Measurements from ENCODE around the gene GPR132. TPM values are rescaled to one million over a fixed set of nuclear protein-coding genes. Genes with fewer than 3 reads are reported as not detected.

The GPR132 gene
- total and polyA plus RNA-seq, 2 donors: 5.9 to 7.4 TPM

DNA sequence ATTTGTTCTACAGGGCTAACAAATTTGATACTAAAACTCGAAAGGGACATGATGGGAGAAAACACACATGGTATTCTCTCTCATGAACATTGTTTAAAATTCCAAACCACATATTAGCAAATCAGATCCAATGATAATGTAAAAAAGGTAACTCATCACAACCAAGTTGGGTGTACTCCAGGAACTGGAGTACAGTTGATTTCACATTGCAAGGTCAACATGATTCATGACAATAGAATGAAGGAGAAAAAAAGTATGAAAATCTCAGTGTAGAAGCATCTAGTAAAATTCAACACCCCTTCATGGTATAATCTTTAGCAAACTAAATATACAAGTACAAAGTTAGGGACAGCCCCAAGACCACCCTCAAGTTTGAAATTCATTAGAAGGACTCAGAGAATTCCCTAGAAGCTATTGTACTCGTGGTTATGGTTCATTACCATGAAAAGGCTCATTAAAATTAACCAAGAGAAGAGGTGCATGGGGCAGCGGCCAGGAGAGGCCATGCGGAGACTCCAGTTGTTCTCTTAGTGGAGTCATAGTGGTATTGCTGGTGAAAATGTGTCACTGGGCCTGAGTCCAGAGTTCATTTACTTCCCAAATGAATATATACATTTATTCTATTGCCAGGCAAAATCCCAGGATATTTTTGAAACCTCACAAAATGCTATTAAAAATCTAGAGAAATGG, 41.3 kb downstream of the GPR132 start:
- WGBS: 84% methylated on average over 4 of the region's 4 CpGs
- DNase-seq (ENCODE audit: low read depth in 6 of 9, low spot score in 9 of 9): no peak
- peaks cover 0 to 6% of the 10 kb centered on the region in 2 donors for H3K36me3 ChIP-seq (ENCODE audit: control insufficient read depth in 2 of 2, insufficient read depth in 2 of 2, low read length in 1 of 2)
- H3K27ac ChIP-seq (ENCODE audit: low read depth in 1 of 2, low read length in 1 of 2): no peak overlapping the region
- H3K4me3 ChIP-seq (ENCODE audit: low read length in 2 of 2): no peak overlapping the region
- no peaks in the 10 kb centered on the region for H3K9me3 ChIP-seq (ENCODE audit: control insufficient read depth in 2 of 2, insufficient read depth in 1 of 2, low read length in 1 of 2)
- H3K4me1 ChIP-seq (ENCODE audit: control insufficient read depth in 2 of 2, insufficient read depth in 2 of 2, low read length in 2 of 2): peaks cover 18 to 20% of the 10 kb centered on the region in 2 donors
- H3K27me3 ChIP-seq (ENCODE audit: control insufficient read depth in 2 of 2, insufficient read depth in 1 of 2, low read length in 1 of 2): no peaks in the 10 kb centered on the region

DNA sequence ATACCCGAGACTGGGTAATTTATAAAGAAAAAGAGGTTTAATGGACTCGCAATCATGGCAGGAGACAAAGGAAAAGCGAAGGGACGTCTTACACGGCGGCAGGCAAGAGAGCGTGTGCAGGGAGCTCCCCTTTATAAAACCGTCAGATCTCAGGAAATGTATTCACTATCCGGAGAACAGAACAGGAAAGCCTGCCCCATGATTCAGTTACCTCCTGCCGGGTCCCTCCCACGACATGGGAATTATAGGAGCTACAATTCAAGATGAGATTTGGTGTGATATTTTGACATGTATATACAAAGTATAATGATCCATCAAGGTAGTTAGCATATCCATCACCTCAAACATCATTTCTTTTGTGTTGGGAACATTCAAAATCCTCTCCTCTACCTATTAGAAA, 42.1 kb downstream of the GPR132 start:
- no peak for DNase-seq (ENCODE audit: low read depth in 6 of 9, low spot score in 9 of 9)
- WGBS: 80% methylated on average over 11 of the region's 11 CpGs
- no peaks in the 10 kb centered on the region for H3K27me3 ChIP-seq (ENCODE audit: control insufficient read depth in 2 of 2, insufficient read depth in 1 of 2, low read length in 1 of 2)
- H3K27ac ChIP-seq (ENCODE audit: low read depth in 1 of 2, low read length in 1 of 2): no peak overlapping the region
- H3K9me3 ChIP-seq (ENCODE audit: control insufficient read depth in 2 of 2, insufficient read depth in 1 of 2, low read length in 1 of 2): no peaks in the 10 kb centered on the region
- peaks cover 19 to 27% of the 10 kb centered on the region in 2 donors for H3K4me1 ChIP-seq (ENCODE audit: control insufficient read depth in 2 of 2, insufficient read depth in 2 of 2, low read length in 2 of 2)
- H3K4me3 ChIP-seq (ENCODE audit: low read length in 2 of 2): no peak overlapping the region
- peaks cover 3 to 11% of the 10 kb centered on the region in 2 donors for H3K36me3 ChIP-seq (ENCODE audit: control insufficient read depth in 2 of 2, insufficient read depth in 2 of 2, low read length in 1 of 2)

DNA sequence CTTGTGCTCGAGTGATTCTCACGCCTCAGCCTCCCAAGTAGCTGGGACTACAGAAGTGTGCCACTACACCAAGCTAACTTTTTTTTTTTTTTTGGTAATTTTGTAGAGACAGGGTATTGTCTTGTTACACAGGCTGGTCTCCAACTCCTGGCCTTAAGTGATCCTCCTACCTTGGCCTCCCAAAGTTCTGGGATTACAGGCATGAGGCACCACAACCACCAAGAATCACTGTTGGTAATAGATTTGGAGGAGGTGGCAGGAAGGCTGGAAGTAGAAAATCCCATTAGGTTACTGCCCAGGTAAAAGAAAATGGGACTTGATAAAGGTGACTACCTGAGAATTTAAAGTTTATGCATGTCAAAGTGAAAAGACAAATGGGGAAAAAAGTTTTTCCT, 43.0 kb downstream of the GPR132 start:
- Histone ChIP-seq H3K36me3 (ENCODE audit: control insufficient read depth in 2 of 2, insufficient read depth in 2 of 2, low read length in 1 of 2) (peaks cover 3 to 15% of the 10 kb centered on the region in 2 donors), H3K27me3 (ENCODE audit: control insufficient read depth in 2 of 2, insufficient read depth in 1 of 2, low read length in 1 of 2) (no peaks in the 10 kb centered on the region), H3K9me3 (ENCODE audit: control insufficient read depth in 2 of 2, insufficient read depth in 1 of 2, low read length in 1 of 2) (no peaks in the 10 kb centered on the region), H3K4me1 (ENCODE audit: control insufficient read depth in 2 of 2, insufficient read depth in 2 of 2, low read length in 2 of 2) (peaks cover 19 to 31% of the 10 kb centered on the region in 2 donors), H3K4me3 (ENCODE audit: low read length in 2 of 2) (no peak overlapping the region), H3K27ac (ENCODE audit: low read depth in 1 of 2, low read length in 1 of 2) (no peak overlapping the region)
- no peak for DNase-seq (ENCODE audit: low read depth in 6 of 9, low spot score in 9 of 9)
- WGBS: 91% methylated on average over 2 of the region's 2 CpGs

DNA sequence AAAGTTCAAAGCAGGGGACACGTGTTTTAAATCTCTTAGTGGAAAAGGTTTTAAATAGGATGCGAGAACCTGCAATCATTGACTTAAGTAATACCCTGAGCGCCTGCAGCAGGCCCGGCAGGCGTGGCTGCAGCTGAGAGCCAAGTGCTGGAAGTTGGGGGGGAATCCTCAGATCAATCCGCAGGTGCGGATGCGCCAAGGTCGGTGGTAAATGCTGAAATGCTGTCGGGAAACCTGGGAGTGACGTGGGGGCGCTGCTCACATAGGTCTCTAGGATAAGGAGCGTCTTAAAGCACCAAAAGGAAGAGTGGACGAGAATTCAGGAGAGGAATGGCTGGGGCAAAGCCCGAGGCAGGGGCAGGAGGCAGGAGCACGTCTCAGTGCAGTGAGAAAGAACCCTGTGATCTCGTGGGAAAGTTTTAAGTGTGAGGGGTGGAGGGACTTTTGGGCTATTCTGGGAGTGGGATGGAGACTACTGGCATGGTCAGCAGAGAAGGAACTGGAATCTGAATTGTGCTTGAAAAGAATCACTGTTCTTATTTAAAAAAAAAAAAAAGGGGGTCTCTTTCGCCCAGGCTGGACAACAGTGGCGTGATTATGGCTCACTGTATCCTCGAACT, 43.5 kb downstream of the GPR132 start:
- Histone ChIP-seq H3K4me3 (ENCODE audit: low read length in 2 of 2) (peak overlapping the region; percentile 58 to 80), H3K9me3 (ENCODE audit: control insufficient read depth in 2 of 2, insufficient read depth in 1 of 2, low read length in 1 of 2) (no peaks in the 10 kb centered on the region), H3K4me1 (ENCODE audit: control insufficient read depth in 2 of 2, insufficient read depth in 2 of 2, low read length in 2 of 2) (peaks cover 23 to 36% of the 10 kb centered on the region in 2 donors), H3K36me3 (ENCODE audit: control insufficient read depth in 2 of 2, insufficient read depth in 2 of 2, low read length in 1 of 2) (peaks cover 3 to 15% of the 10 kb centered on the region in 2 donors), H3K27ac (ENCODE audit: low read depth in 1 of 2, low read length in 1 of 2) (peak overlapping the region; percentile 84 to 88), H3K27me3 (ENCODE audit: control insufficient read depth in 2 of 2, insufficient read depth in 1 of 2, low read length in 1 of 2) (no peaks in the 10 kb centered on the region)
- DNase-seq (ENCODE audit: low read depth in 6 of 9, low spot score in 9 of 9): peak in 4 of 9 donors; percentile 30 to 51 (median 38)
- WGBS: 13% methylated on average over 20 of the region's 20 CpGs

DNA sequence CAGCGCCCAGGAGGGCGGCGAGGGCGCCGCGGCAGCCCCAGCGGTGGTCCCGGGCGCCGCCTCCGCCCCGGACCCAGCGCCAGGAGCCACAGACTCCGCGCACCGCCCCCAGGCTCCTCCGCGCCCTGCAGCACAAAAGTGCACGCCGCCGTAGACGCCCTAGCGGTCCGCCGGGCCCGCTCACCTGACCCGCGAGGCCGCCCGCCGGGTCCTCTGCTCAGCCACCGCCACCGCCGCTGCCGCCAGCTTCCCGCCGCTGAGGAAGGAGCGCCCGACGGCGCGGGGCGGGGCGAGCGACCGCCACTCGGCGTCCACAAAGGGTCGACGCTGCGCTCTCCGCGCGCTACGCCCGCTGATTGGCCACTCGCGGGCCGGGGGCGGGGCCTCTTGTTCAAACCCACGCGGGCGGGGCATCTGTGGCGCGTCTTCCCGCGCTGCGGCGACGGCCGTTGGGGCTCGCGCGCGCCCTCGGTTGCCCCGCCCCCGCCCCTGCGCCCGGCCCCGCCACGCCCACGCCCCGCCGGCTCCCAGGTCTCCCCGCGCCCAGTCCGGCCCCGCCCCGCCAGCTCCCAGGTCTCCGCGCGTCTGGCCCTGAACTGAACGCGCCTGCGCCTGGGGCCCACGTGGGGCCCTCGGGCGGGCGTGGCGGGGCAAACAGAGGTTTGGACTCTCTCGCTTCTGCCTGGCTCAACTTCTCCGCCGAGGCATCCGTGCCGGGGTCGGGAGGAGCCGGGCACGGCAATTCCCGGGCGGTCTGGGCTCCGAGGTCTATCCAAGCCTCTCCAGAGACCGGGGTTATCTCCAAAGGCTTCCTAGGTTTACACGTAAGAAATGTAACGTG, 44.2 kb downstream of the GPR132 start, which contains the start of gene CDCA4:
Gene CDCA4 (minus strand): TSS at position 269 of the 841 bp plus-strand sequence. CDS start 9,154 bp downstream, outside the sequence.
- Histone ChIP-seq H3K4me1 (ENCODE audit: control insufficient read depth in 2 of 2, insufficient read depth in 2 of 2, low read length in 2 of 2) (peaks cover 27 to 44% of the 10 kb centered on the region in 2 donors), H3K36me3 (ENCODE audit: control insufficient read depth in 2 of 2, insufficient read depth in 2 of 2, low read length in 1 of 2) (peaks cover 3 to 23% of the 10 kb centered on the region in 2 donors), H3K9me3 (ENCODE audit: control insufficient read depth in 2 of 2, insufficient read depth in 1 of 2, low read length in 1 of 2) (no peaks in the 10 kb centered on the region), H3K27me3 (ENCODE audit: control insufficient read depth in 2 of 2, insufficient read depth in 1 of 2, low read length in 1 of 2) (no peaks in the 10 kb centered on the region), H3K27ac (ENCODE audit: low read depth in 1 of 2, low read length in 1 of 2) (peak within 1 kb of the TSS; percentile 85 to 88), H3K4me3 (ENCODE audit: low read length in 2 of 2) (peak within 1 kb of the TSS; percentile 80 to 91)
- WGBS: under 1% methylated on average over 115 of the region's 115 CpGs
- peak; percentile 82 to 98 (median 97) for DNase-seq (ENCODE audit: low read depth in 6 of 9, low spot score in 9 of 9)

DNA sequence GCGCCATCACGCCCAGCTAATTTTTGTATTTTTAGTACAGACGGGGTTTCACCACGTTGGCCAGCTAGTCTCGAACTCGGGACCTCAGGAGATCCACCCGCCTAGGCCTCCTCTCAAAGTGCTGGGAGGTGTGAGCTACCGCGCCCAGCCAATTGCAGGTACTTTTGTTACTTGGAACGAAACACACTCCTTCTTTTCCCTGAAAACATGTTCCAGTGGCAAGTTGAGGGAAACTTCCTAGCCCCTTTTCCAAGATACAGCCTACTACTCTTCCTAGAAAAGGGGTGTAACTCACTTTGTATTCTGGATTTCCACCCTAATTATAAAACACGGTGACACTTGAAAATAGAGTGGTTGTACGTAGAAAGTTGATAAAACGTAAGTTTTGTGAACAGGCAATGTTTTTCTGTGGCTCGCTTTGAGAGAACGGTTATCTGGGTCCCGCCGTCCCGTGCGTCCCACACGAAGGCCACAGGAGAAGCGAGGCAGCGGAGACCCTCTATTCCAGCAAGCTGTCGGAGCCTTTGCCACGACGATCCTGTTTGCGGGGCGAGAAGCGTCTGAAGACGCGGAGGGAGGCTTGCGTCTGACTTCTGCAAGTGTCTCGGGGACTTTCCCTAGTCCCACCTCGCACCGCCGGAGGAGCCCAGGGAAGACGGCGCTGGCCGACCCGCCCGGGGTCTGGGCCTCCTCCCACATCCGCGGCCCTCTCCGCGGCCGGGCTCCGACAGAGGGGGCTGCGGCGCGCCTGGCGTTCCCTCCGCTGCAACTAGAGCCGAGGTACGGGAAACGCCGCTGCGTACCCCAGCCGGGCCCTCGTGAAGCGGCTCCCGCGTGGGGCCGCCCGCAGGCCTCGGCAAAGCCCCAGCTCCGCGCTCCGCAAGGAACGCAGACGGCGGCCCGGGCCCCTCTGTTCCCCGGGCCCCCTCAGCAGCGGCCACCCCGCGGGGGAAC, 45.1 kb downstream of the GPR132 start:
- WGBS: 7% methylated on average over 75 of the region's 75 CpGs
- DNase-seq (ENCODE audit: low read depth in 6 of 9, low spot score in 9 of 9): peak in 7 of 9 donors; percentile 30 to 77 (median 45)

DNA sequence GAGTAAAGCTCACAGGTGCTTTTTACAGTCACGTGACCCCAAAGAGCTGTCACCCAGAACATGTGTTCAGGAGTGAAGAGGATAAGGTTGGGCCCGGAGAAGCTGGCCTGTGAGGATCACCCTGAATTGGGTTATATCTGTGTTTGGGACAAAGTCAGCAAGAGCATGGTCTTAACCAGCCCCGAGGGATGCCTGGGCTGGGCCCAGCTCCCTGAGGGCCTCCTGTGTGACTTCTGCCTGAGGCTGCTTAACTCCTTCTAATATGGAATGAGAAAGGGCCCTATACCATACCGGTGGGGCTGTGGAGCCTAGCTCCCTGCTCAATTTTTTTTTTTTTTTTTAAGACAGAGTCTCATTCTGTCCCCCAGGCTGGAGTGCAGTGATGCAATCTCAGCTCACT, 46.8 kb downstream of the GPR132 start:
- Histone ChIP-seq H3K4me1 (ENCODE audit: control insufficient read depth in 2 of 2, insufficient read depth in 2 of 2, low read length in 2 of 2) (peaks cover 36 to 64% of the 10 kb centered on the region in 2 donors), H3K27ac (ENCODE audit: low read depth in 1 of 2, low read length in 1 of 2) (no peak overlapping the region)

More for the DNA sequence above, 45.1 kb downstream of the GPR132 start:
- Histone ChIP-seq H3K4me1 (ENCODE audit: control insufficient read depth in 2 of 2, insufficient read depth in 2 of 2, low read length in 2 of 2) (peaks cover 27 to 53% of the 10 kb centered on the region in 2 donors), H3K36me3 (ENCODE audit: control insufficient read depth in 2 of 2, insufficient read depth in 2 of 2, low read length in 1 of 2) (peaks cover 5 to 24% of the 10 kb centered on the region in 2 donors), H3K4me3 (ENCODE audit: low read length in 2 of 2) (peak overlapping the region; percentile 75 to 91), H3K27me3 (ENCODE audit: control insufficient read depth in 2 of 2, insufficient read depth in 1 of 2, low read length in 1 of 2) (no peaks in the 10 kb centered on the region), H3K9me3 (ENCODE audit: control insufficient read depth in 2 of 2, insufficient read depth in 1 of 2, low read length in 1 of 2) (no peaks in the 10 kb centered on the region), H3K27ac (ENCODE audit: low read depth in 1 of 2, low read length in 1 of 2) (peak overlapping the region; percentile 85 to 88)

DNA sequence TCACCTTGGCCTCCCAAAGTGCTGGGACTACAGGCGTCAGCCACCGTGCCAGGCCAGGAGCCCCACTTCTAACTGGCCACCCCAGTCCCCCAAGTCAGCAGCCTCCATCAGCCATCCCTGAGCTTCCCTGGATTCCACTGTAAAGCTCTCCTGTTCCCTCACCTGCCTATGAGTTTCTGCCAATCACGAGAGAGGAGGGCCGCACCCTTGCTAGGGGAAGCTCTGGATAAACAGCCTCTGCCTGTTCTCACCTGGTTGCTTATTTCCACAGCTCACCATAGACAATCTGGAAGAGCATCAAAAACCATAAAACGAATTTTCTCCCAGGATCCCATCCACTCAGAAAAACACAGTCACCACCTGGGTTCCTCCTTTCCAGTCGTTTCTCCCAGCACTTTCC, 49.3 kb downstream of the GPR132 start:
- Histone ChIP-seq H3K4me3 (ENCODE audit: low read length in 2 of 2) (no peak overlapping the region), H3K9me3 (ENCODE audit: control insufficient read depth in 2 of 2, insufficient read depth in 1 of 2, low read length in 1 of 2) (no peaks in the 10 kb centered on the region), H3K36me3 (ENCODE audit: control insufficient read depth in 2 of 2, insufficient read depth in 2 of 2, low read length in 1 of 2) (peaks cover 21 to 53% of the 10 kb centered on the region in 2 donors), H3K27ac (ENCODE audit: low read depth in 1 of 2, low read length in 1 of 2) (peak overlapping the region in 1 of 2 donors; percentile 47), H3K4me1 (ENCODE audit: control insufficient read depth in 2 of 2, insufficient read depth in 2 of 2, low read length in 2 of 2) (peaks cover 28 to 54% of the 10 kb centered on the region in 2 donors), H3K27me3 (ENCODE audit: control insufficient read depth in 2 of 2, insufficient read depth in 1 of 2, low read length in 1 of 2) (no peaks in the 10 kb centered on the region)
- WGBS: 90% methylated on average over 6 of the region's 6 CpGs
- DNase-seq (ENCODE audit: low read depth in 6 of 9, low spot score in 9 of 9): no peak

More for the DNA sequence above, 46.8 kb downstream of the GPR132 start:
- Histone ChIP-seq H3K27me3 (ENCODE audit: control insufficient read depth in 2 of 2, insufficient read depth in 1 of 2, low read length in 1 of 2) (no peaks in the 10 kb centered on the region), H3K9me3 (ENCODE audit: control insufficient read depth in 2 of 2, insufficient read depth in 1 of 2, low read length in 1 of 2) (no peaks in the 10 kb centered on the region), H3K4me3 (ENCODE audit: low read length in 2 of 2) (no peak overlapping the region), H3K36me3 (ENCODE audit: control insufficient read depth in 2 of 2, insufficient read depth in 2 of 2, low read length in 1 of 2) (peaks cover 5 to 29% of the 10 kb centered on the region in 2 donors)
- 87% methylated on average over 4 of the region's 4 CpGs for WGBS
- no peak for DNase-seq (ENCODE audit: low read depth in 6 of 9, low spot score in 9 of 9)

Data from thymus (tissue), 11 donors.